ENCODE results near the gene ZNF521.

GRCh38 chr18:25167612-25168410 is 184.2 kb downstream of the ZNF521 start:
- no peak for TF ChIP-seq CTCF (IDR thresholded peaks at IDR 0.05)
- no peak for TF ChIP-seq ZFX (IDR thresholded peaks at IDR 0.05; ENCODE audit: borderline replicate concordance)

All from 22Rv1 (cell line).